Pancreas (tissue), 10 donors: Measurements from ENCODE around the gene PKP2. TPM values are rescaled to one million over a fixed set of nuclear protein-coding genes. Genes with fewer than 3 reads are reported as not detected.

Experiments
- ATAC-seq, 4 donors: fragments of 200-7000 bp; cut with Tn5 transposase; one replicate each; pipeline versions ENCODE4 v1.8.0 to v1.9.1; 2020; ENCODE audit warnings: mild to moderate bottlenecking in 4 of 4, moderate library complexity in 4 of 4
- DNase-seq, 6 donors: peaks; one replicate each; pipeline ENCODE4 v3.0.0-alpha.2; 2020
- FAIRE-seq: peaks from 2 replicates; lab custom pipeline; 2012; peaks lifted over from hg19 to GRCh38; lab: Jason Lieb, UNC
- H3K27ac ChIP-seq, 4 donors: fragments of 200-600 bp; sonication (generic); 1 replicate in 3 of 4; 2 replicates in 1 of 4; pipeline versions ENCODE4 v1.5.0 to v1.8.0; 2020
- H3K27me3 ChIP-seq, 4 donors: fragments of 200-600 bp; one replicate each; pipeline ENCODE4 v1.8.0; 2021
- H3K36me3 ChIP-seq, 3 donors: fragments of 200-600 bp; sonication (generic) in 1 of 3; one replicate each; pipeline versions ENCODE4 v1.5.0 to v1.8.0; 2020 to 2021
- H3K4me1 ChIP-seq, 3 donors: fragments of 200-600 bp; one replicate each; pipeline ENCODE4 v1.8.0; 2021
- H3K4me3 ChIP-seq, 4 donors: fragments of 200-600 bp; sonication (generic) in 2 of 4; one replicate each; pipeline versions ENCODE4 v1.5.0 to v1.8.0; 2020 to 2021
- H3K9me3 ChIP-seq, 4 donors: fragments of 200-600 bp; one replicate each; pipeline ENCODE4 v1.8.0; 2021
- CTCF ChIP-seq, 4 donors: fragments of 200-600 bp; sonication (generic) in 3 of 4; IDR thresholded peaks; one replicate each; pipeline versions ENCODE4 v1.5.0 to v1.8.0; 2021; ENCODE audit warnings: antibody characterized with exemption in 4 of 4
- WGBS, 2 donors: extraction: QIAGEN DNeasy Blood & Tissue Kit; methylation state at CpG; one replicate each; pipeline ENCODE4 v1.1.7; 2013; 5-methylcytosine and 5-hydroxymethylcytosine counted together
- intact Hi-C, 3 donors: fragments of 100-400 bp; cut with DNase I; formaldehyde crosslinking; loops; one replicate each; pipeline versions ENCODE4 v1.11.1 to v1.14.2; 2022
- polyA plus RNA-seq, 2 donors: library from polyadenylated mRNA; stranded (reverse); fragments of 200-250 nt; gene quantifications; one replicate each; pipeline ENCODE4 v1.2.3, GENCODE V29; 2013
- total RNA-seq, 6 donors: library from RNA; stranded (reverse); fragmentation: NEBNext Ultra II Directional in 4 of 6; extraction: Animal tissue kit (Norgen Biotek cat#: 25700) in 4 of 6; gene quantifications; one replicate each; pipeline versions ENCODE4 v1.2.1 to v1.2.4, GENCODE V29; 2021 to 2023
- donor health status: healthy with polysubstance abuse.
- donor health status: DM: no; HTN: no; CAD: no; lungs with moderate emphysema.
- donor health status: DM: no; HTN: no; CAD: no.
- donor health status: control.
- donor health status: control.
- donor health status: Bipolar disorder and iron deficiency.
- donor health status: DM: yes; HTN: yes; CAD: no.
- donor health status: DM: no; HTN: no; CAD: no.
- donor health status: DM: no; HTN: no; CAD: no.
- donor health status: DM: yes; HTN: yes; CAD: no.

PKP2 gene
- total and polyA plus RNA-seq, 8 donors = 4.9 to 22.7 (median 12.3) TPM

DNA sequence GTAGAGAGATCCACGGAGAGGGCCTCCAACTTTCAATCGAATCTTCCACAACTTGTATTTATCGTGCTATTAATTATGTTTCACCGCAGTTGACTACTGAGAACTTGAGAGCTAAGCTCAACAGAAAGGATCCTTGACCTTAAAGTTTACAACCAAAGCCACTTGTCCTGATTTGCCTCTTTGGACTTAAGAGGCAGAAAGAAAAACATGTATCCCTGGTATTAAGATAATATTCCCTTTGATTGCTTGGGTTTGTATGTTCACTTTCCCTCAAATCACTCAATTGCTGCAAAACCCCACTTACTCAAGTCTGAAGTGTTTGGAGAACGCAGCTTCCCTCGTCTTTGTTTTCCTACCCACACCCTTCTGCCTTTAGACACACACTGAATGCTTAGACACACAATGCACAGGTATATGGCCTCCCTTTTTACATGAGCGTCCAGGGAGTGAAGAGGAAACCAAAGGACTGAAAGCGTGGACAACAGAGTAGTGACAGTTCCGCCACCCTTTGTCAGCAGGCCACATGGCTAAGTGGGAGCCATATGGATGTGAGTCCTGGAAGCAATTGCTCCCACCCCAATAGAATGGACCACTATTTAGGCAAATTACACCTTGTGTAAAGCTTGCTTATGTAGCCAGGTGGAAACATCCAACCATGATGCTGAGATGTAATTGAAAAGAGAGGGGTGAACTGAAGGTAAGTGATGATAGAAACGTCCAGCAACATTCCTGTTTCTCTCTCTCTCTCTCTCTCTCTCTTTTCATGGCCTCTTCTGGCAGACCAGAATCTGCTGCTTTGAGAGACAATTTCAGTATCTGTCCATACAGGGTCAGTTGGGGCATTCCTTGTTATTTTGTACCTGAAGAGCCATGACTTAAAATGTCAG lies 1.4 kb upstream of the PKP2 start:
- no peak for DNase-seq
- ATAC-seq = no peak
- FAIRE-seq = no peak
- 39 to 43% methylated on average over 10 of the region's 10 CpGs for WGBS, 2 donors
- Histone ChIP-seq H3K27ac (peak overlapping the region; percentile 64 to 86 (median 76)), H3K4me3 (peak overlapping the region in 3 of 4 donors; percentile 75 to 83 (median 79)), H3K27me3 (no peaks in the 10 kb centered on the region), H3K4me1 (peaks cover 0 to 37% (median 13%) of the 10 kb centered on the region in 3 donors), H3K36me3 (no peaks in the 10 kb centered on the region), H3K9me3 (no peaks in the 10 kb centered on the region)
- no peak for TF ChIP-seq CTCF (IDR thresholded peaks at IDR 0.05)
- intact Hi-C loops = no loop called here

DNA sequence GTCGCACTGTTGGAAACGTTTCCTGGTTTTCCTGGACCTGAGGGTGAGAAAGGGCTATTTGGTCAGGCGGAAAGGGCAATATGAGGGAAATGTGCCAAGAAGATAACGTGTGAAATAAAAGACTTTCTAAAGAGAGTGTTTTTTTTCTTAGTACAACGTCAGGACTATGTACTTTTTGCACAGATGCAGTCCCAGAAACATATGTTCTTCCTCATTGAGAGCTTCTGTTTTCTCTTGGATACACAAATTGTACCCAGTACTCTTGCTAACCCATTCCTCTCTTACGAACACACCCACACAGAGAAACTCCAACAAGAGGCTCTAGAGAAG lies 669 bp upstream of the PKP2 start:
- no peaks in the 10 kb centered on the region for H3K9me3 ChIP-seq
- TF ChIP-seq CTCF (IDR thresholded peaks at IDR 0.05) = no peak
- no peak for DNase-seq
- peak overlapping the region; percentile 71 to 83 (median 77) for H3K4me3 ChIP-seq
- H3K36me3 ChIP-seq = no peaks in the 10 kb centered on the region
- 0 to 2% methylated on average over 6 of the region's 6 CpGs for WGBS, 2 donors
- no peaks in the 10 kb centered on the region for H3K27me3 ChIP-seq
- FAIRE-seq = no peak
- H3K4me1 ChIP-seq = peaks cover 0 to 38% (median 15%) of the 10 kb centered on the region in 3 donors
- intact Hi-C loops = no loop called here
- ATAC-seq = no peak
- peak overlapping the region; percentile 64 to 86 (median 76) for H3K27ac ChIP-seq

GRCh38 chr12:32895688-32896431 lies 717 bp downstream of the PKP2 start:
- FAIRE-seq (no peak), ATAC-seq (peak; percentile 13 to 51 (median 40)), DNase-seq (peak; percentile 30 to 67 (median 40))
- 1 to 2% methylated on average over 28 of the region's 28 CpGs for WGBS, 2 donors
- TF ChIP-seq CTCF (IDR thresholded peaks at IDR 0.05) = peak in 2 of 4 donors; percentile 17 to 28
- intact Hi-C loops = no loop called here
- Histone ChIP-seq H3K4me3 (peak overlapping the region; percentile 71 to 83 (median 77)), H3K9me3 (no peaks in the 10 kb centered on the region), H3K4me1 (peaks cover 0 to 32% (median 15%) of the 10 kb centered on the region in 3 donors), H3K27ac (peak overlapping the region; percentile 64 to 86 (median 76)), H3K27me3 (no peaks in the 10 kb centered on the region), H3K36me3 (no peaks in the 10 kb centered on the region)

DNA sequence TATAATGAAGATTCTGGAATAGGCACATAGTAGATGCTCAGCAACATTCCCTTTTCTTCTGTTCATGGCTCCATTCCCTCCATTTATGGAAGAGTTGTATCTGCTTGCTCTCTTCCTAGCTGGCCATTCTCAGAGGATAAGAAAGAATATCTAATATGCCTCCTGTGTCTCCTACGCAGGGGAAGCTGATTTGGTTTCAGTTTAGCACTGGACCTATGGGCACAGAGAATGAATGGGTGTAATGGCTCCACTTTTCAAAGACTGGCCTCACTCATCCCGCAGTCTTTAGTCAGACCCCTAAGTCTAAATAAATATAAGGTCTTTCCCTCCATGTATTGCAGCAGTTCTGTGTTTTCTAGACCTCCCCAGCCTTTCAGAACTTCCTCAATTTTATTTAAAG lies 2.0 kb downstream of the PKP2 start:
- Histone ChIP-seq H3K9me3 (no peaks in the 10 kb centered on the region), H3K27me3 (no peaks in the 10 kb centered on the region), H3K27ac (peak overlapping the region in 2 of 4 donors; percentile 72 to 80), H3K36me3 (no peaks in the 10 kb centered on the region), H3K4me3 (peak overlapping the region in 2 of 4 donors; percentile 75 to 83), H3K4me1 (peaks cover 0 to 32% (median 16%) of the 10 kb centered on the region in 3 donors)
- FAIRE-seq (no peak), DNase-seq (no peak), ATAC-seq (no peak)
- 75 to 76% methylated on average over 2 of the region's 2 CpGs for WGBS, 2 donors
- intact Hi-C loops = no loop called here
- no peak for TF ChIP-seq CTCF (IDR thresholded peaks at IDR 0.05)
